HEK293 (cell line): ENCODE results near the gene CXXC1.
A peak's percentile ranks its signal among the peaks of the same experiment; 100 is the strongest.

ENCODE experiments used
- CTCF ChIA-PET: fragments of 350-600 bp; formaldehyde crosslinking; extraction: SDS; loops from one replicate; lab custom pipeline; 2021; ENCODE audit warnings: antibody characterized with exemption; lab: Yijun Ruan, JAX
- POLR2A ChIA-PET: fragments of 300-600 bp; formaldehyde crosslinking; extraction: SDS; loops from one replicate; lab custom pipeline; 2020; ENCODE audit warnings: antibody characterized with exemption, inconsistent platforms; lab: Yijun Ruan, JAX
- H3K27ac ChIP-seq: fragments of 200-500 bp; sonication (Bioruptor generic); 2 replicates; pipeline ENCODE4 v1.5.1; 2014; ENCODE audit warnings: low read depth, low read length, control low read depth, inconsistent platforms; ENCODE audit errors: extremely low read depth
- H3K36me3 ChIP-seq, 2 experiments: fragments of 200-500 bp in 1 of 2; sonication (Bioruptor generic) in 1 of 2; 1 replicate in 1 of 2; 2 replicates in 1 of 2; pipeline ENCODE4 v1.5.1; 2014 to 2017; ENCODE audit warnings: inconsistent platforms in 2 of 2, low read length in 2 of 2; ENCODE audit not compliant: control insufficient read depth in 2 of 2, insufficient read depth in 1 of 2
- H3K4me1 ChIP-seq: fragments of 200-500 bp; sonication (Bioruptor generic); 2 replicates; pipeline ENCODE4 v1.5.1; 2014; ENCODE audit warnings: mild to moderate bottlenecking, low read length, inconsistent platforms; ENCODE audit not compliant: control insufficient read depth, insufficient read depth
- H3K4me3 ChIP-seq: 2 replicates; pipeline ENCODE4 v1.5.1; 2011; ENCODE audit warnings: low read depth, mild to moderate bottlenecking, control low read depth, low read length, moderate library complexity
- H3K9me3 ChIP-seq: fragments of 200-500 bp; sonication (Bioruptor generic); 2 replicates; pipeline ENCODE4 v1.5.1; 2014; ENCODE audit warnings: low read depth, low read length, inconsistent platforms; ENCODE audit not compliant: control insufficient read depth, insufficient read depth
- FEZF1 ChIP-seq: fragments of 450-650 bp; formaldehyde crosslinking; IDR thresholded peaks from 2 replicates; pipeline ENCODE4 v1.5.1; 2016; ENCODE audit warnings: missing biosample characterization, missing genetic modification characterization
- GLI2 ChIP-seq: fragments of 450-650 bp; formaldehyde crosslinking; IDR thresholded peaks from 2 replicates; pipeline ENCODE4; 2017; ENCODE audit warnings: missing biosample characterization, missing genetic modification characterization, low read depth, borderline replicate concordance
- KLF16 ChIP-seq: fragments of 450-650 bp; formaldehyde crosslinking; IDR thresholded peaks from 2 replicates; pipeline ENCODE4 v1.5.1; 2017; ENCODE audit warnings: missing biosample characterization, missing genetic modification characterization
- PBX3 ChIP-seq: sonication (generic); formaldehyde crosslinking; IDR thresholded peaks from 2 replicates; pipeline ENCODE4 v1.8.1; 2022; ENCODE audit warnings: mild to moderate bottlenecking, moderate library complexity, missing genetic modification reagents
- PRDM10 ChIP-seq: fragments of 450-650 bp; formaldehyde crosslinking; IDR thresholded peaks from 2 replicates; pipeline ENCODE4 v1.5.1; 2016; ENCODE audit warnings: missing biosample characterization, missing genetic modification characterization
- SCRT1 ChIP-seq: fragments of 450-650 bp; formaldehyde crosslinking; IDR thresholded peaks from 2 replicates; pipeline ENCODE4 v1.5.1; 2016; ENCODE audit warnings: missing biosample characterization, missing genetic modification characterization, borderline replicate concordance
- ZBTB1 ChIP-seq: fragments of 450-650 bp; formaldehyde crosslinking; IDR thresholded peaks from 2 replicates; pipeline ENCODE4 v1.5.1; 2016; ENCODE audit warnings: missing biosample characterization, missing genetic modification characterization
- ZBTB11 ChIP-seq: fragments of 450-650 bp; formaldehyde crosslinking; conservative IDR thresholded peaks from 2 replicates; pipeline ENCODE4 v1.5.1; 2016; ENCODE audit warnings: low read depth, missing biosample characterization, missing genetic modification characterization
- ZBTB48 ChIP-seq: fragments of 450-650 bp; formaldehyde crosslinking; IDR thresholded peaks from 2 replicates; pipeline ENCODE4 v1.5.1; 2016; ENCODE audit warnings: missing biosample characterization, missing genetic modification characterization
- ZFP3 ChIP-seq: fragments of 450-650 bp; formaldehyde crosslinking; IDR thresholded peaks from 2 replicates; pipeline ENCODE4 v1.5.1; 2016; ENCODE audit warnings: low read depth, missing biosample characterization, missing genetic modification characterization
- ZNF138 ChIP-seq: fragments of 450-650 bp; formaldehyde crosslinking; IDR thresholded peaks from 2 replicates; pipeline ENCODE4 v1.5.1; 2016; ENCODE audit warnings: missing biosample characterization, missing genetic modification characterization, borderline replicate concordance
- ZNF335 ChIP-seq: fragments of 450-650 bp; formaldehyde crosslinking; conservative IDR thresholded peaks from 2 replicates; pipeline ENCODE4 v1.5.1; 2016; ENCODE audit warnings: missing biosample characterization, missing genetic modification characterization
- ZNF341 ChIP-seq: fragments of 450-650 bp; formaldehyde crosslinking; IDR thresholded peaks from 2 replicates; pipeline ENCODE4; 2016; ENCODE audit warnings: low read depth, missing biosample characterization, missing genetic modification characterization
- ZNF37A ChIP-seq: fragments of 450-650 bp; IDR thresholded peaks from 2 replicates; pipeline ENCODE4 v1.5.1; 2018; ENCODE audit warnings: missing biosample characterization, missing genetic modification characterization
- ZNF48 ChIP-seq: fragments of 450-650 bp; formaldehyde crosslinking; IDR thresholded peaks from 2 replicates; pipeline ENCODE4 v1.5.1; 2016; ENCODE audit warnings: missing biosample characterization, missing genetic modification characterization
- ZNF580 ChIP-seq: fragments of 450-650 bp; formaldehyde crosslinking; IDR thresholded peaks from 2 replicates; pipeline ENCODE4 v1.5.1; 2016; ENCODE audit warnings: missing biosample characterization, missing genetic modification characterization
- ZNF645 ChIP-seq: fragments of 450-650 bp; formaldehyde crosslinking; IDR thresholded peaks from 2 replicates; pipeline ENCODE4; 2016; ENCODE audit warnings: missing biosample characterization, missing genetic modification characterization
- ZNF830 ChIP-seq: fragments of 450-650 bp; IDR thresholded peaks from 2 replicates; pipeline ENCODE4 v1.5.0; 2018; ENCODE audit warnings: missing biosample characterization, missing genetic modification characterization, low read depth, mild to moderate bottlenecking, moderate library complexity
- ZSCAN18 ChIP-seq: fragments of 450-650 bp; formaldehyde crosslinking; IDR thresholded peaks from 2 replicates; pipeline ENCODE4 v1.5.1; 2016; ENCODE audit warnings: missing biosample characterization, missing genetic modification characterization

CXXC1 gene

GRCh38 chr18:50298443-50299284, 11.2 kb upstream of the CXXC1 start:
- TF ChIP-seq ZNF37A: no peak
- TF ChIP-seq GLI2 (tag by site-specific recombination): no peak
- TF ChIP-seq ZBTB1 (tag by site-specific recombination): no peak
- no peak for TF ChIP-seq ZNF580
- no peak for TF ChIP-seq ZNF341 (tag by site-specific recombination)
- TF ChIP-seq ZNF48: no peak
- TF ChIP-seq SCRT1 (tag by site-specific recombination): no peak
- no peak for TF ChIP-seq ZFP3 (tag by site-specific recombination)
- no peak for TF ChIP-seq FEZF1
- TF ChIP-seq, all 188 proteins: peak for 0
- no peak overlapping the region for H3K4me3 ChIP-seq
- ChIA-PET CTCF (interaction anchor here (0.7 kb wide), 1 partner anchor 9 kb away, joined by 3 read pairs; no protein-coding TSS in a partner anchor), POLR2A (interaction anchor here (0.6 to 1.0 kb wide), 2 partner anchors 17 to 812 kb away, joined by 4 to 6 read pairs; partner anchors contain the start of gene MBD1)
- H3K4me1 ChIP-seq: no peaks in the 10 kb centered on the region
- no peaks in the 10 kb centered on the region for H3K9me3 ChIP-seq
- H3K27ac ChIP-seq: no peak overlapping the region
- H3K36me3 ChIP-seq: no peaks in the 10 kb centered on the region

GRCh38 chr18:50297621-50298442, 10.3 kb upstream of the CXXC1 start:
- no peak overlapping the region for H3K27ac ChIP-seq
- no peaks in the 10 kb centered on the region for H3K9me3 ChIP-seq
- POLR2A ChIA-PET: interaction anchor here (0.6 to 1.0 kb wide), 2 partner anchors 16 to 811 kb away, joined by 4 to 6 read pairs; partner anchors contain the start of gene MBD1
- peak overlapping the region; percentile 35 for H3K4me3 ChIP-seq
- TF ChIP-seq ZNF335 (tag by site-specific recombination): no peak
- no peak for TF ChIP-seq KLF16 (tag by site-specific recombination)
- peak; percentile 43 for TF ChIP-seq ZBTB11
- TF ChIP-seq ZNF645 (tag by site-specific recombination): no peak
- TF ChIP-seq ZBTB48 (tag by site-specific recombination): 0 out of 2 replicates have a peak, but pooled peaks have one; percentile 26
- no peak for TF ChIP-seq PBX3 (CRISPR knock-in tag)
- 0 out of 2 replicates have a peak, but pooled peaks have one; percentile 21 for TF ChIP-seq PRDM10 (tag by site-specific recombination)
- TF ChIP-seq ZNF830: no peak
- TF ChIP-seq ZSCAN18 (tag by site-specific recombination): no peak
- TF ChIP-seq ZNF138 (tag by site-specific recombination): no peak
- CTCF ChIA-PET: no interaction called here
- no peaks in the 10 kb centered on the region for H3K36me3 ChIP-seq
- H3K4me1 ChIP-seq: no peaks in the 10 kb centered on the region
